AG04449 (cell line): ENCODE results near the gene C2orf76.

Source experiments
- CTCF ChIA-PET: fragments of 350-600 bp; formaldehyde crosslinking; extraction: SDS; loops from one replicate; lab custom pipeline; 2021; ENCODE audit warnings: antibody characterized with exemption; lab: Yijun Ruan, JAX
- POLR2A ChIA-PET: fragments of 400-600, 350-600 bp; formaldehyde crosslinking; extraction: SDS; loops from one replicate; lab custom pipeline; 2020; ENCODE audit warnings: antibody characterized with exemption, inconsistent platforms; lab: Yijun Ruan, JAX
- DNase-seq: peaks from one replicate; pipeline ENCODE4 v3.0.0-alpha.2; 2010; ENCODE audit warnings: low read depth, low spot score
- H3K4me3 ChIP-seq: 2 replicates; pipeline ENCODE4 v1.5.1; 2011; ENCODE audit warnings: low read depth, mild to moderate bottlenecking, control low read depth, low read length
- TF ChIP-seq, protein P1 (sequence below): IDR thresholded peaks from one replicate; pipeline ENCODE4 v1.5.1; 2011; ENCODE audit warnings: mild to moderate bottlenecking, moderate library complexity, low read length, control low read depth, inconsistent platforms; ENCODE audit not compliant: insufficient read depth; ENCODE audit errors: missing control alignments

Gene C2orf76

DNA sequence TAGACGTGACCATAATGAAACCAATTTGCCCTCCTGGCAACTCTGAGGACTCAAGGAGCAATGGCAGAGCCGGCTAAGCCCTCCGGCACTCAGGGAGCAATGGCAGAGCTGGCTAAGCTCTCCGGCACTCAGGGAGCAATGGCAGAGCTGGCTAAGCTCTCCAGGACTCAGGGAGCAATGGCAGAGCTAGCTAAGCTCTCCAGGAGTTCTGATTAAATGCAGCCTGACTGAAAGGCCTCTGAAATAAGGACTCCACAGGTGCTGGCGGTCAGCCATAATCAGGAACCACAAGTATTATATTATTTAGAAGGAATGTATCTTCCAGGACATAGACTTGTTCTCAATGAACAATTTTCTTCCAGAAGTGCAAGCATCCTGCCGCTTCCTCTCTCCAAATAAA lies 65.2 kb downstream of the C2orf76 start:
- TF ChIP-seq, protein P1, sequence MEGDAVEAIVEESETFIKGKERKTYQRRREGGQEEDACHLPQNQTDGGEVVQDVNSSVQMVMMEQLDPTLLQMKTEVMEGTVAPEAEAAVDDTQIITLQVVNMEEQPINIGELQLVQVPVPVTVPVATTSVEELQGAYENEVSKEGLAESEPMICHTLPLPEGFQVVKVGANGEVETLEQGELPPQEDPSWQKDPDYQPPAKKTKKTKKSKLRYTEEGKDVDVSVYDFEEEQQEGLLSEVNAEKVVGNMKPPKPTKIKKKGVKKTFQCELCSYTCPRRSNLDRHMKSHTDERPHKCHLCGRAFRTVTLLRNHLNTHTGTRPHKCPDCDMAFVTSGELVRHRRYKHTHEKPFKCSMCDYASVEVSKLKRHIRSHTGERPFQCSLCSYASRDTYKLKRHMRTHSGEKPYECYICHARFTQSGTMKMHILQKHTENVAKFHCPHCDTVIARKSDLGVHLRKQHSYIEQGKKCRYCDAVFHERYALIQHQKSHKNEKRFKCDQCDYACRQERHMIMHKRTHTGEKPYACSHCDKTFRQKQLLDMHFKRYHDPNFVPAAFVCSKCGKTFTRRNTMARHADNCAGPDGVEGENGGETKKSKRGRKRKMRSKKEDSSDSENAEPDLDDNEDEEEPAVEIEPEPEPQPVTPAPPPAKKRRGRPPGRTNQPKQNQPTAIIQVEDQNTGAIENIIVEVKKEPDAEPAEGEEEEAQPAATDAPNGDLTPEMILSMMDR = no peak
- ChIA-PET POLR2A (no interaction called here), CTCF (interaction anchor here (1.2 to 7.7 kb wide), 5 partner anchors 11 to 420 kb away, joined by 4 to 62 read pairs (median 8); no protein-coding TSS in a partner anchor)
- no peak for DNase-seq
- H3K4me3 ChIP-seq = no peak overlapping the region

DNA sequence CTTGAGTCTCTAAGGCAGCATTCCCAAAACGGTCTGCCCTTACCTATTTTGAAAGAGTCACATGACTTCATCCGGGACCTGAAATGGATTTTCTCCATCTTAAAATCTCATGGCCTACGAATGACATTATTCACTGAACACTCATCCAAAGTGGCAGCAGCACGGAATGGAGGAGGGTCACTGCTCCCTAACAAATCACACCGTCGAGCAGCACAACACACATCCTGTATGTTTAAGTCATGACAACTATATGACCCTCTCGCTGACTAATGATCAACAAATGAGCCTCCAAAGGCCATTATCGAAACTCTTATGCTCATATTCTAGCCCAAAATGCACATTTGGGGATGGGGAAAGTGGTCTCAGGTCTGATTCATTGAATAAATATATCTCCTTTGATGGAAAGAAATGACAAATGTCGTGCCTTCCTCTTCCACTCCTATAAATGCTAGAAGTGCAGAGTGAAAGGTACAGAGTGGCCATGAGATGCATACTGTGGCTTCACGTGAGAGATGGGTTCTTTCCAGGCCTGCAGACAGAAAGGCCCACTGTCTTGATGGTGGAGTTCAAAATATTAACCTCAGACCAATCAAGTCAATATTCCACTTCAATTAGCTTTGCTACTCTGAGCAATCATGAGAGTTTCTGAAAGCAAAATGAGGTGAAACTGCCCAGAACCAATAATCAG lies 70.8 kb downstream of the C2orf76 start:
- H3K4me3 ChIP-seq = no peak overlapping the region
- TF ChIP-seq, protein P1 = no peak
- DNase-seq = no peak
- ChIA-PET CTCF (interaction anchor here (1.1 kb wide), 1 partner anchor 77 kb away, joined by 3 read pairs; no protein-coding TSS in a partner anchor), POLR2A (no interaction called here)

DNA sequence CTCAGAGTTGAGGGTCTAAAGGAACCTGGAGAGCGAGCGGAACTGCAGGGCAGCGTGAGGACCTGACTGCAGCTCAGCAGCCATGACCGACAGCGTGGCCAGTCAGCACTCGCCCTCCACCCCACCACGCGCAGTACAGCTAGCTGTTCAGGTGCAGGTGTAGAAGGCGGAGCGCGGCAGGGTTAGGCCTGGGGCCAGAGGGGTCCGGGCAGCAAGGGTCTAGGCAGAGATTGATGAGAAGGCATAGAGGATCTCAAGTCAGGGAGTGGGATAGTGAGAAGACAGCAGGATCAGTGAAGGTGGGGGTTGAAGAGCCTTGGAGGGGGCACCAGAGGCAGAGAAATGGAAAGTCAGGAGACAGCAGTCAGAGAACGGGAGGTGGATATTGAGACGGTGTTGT lies 72.0 kb downstream of the C2orf76 start:
- TF ChIP-seq, protein P1 = no peak
- no peak overlapping the region for H3K4me3 ChIP-seq
- ChIA-PET CTCF (interaction anchor here (0.8 to 6.7 kb wide), 3 partner anchors 13 to 413 kb away, joined by 3 to 77 read pairs (median 3); no protein-coding TSS in a partner anchor), POLR2A (no interaction called here)
- DNase-seq = no peak

DNA sequence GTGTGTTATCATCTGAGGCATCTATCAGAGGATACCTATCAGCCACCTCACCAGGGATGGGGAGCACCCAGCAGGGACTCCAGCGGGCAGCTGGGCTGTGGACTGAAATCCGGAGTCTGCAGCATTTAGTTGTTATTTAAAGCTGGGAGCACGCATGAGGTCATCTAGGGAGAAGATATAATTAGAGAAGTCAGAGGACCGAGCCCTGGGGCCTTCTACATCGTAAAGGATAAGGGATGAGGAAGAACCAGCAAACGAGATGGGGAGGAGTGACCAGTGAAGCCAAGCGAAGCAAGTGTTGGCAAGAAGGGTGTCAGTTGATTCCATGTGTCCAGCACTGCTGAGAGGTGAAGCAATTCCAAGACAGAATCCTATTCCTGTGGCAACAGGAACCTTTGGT lies 72.7 kb downstream of the C2orf76 start:
- CTCF ChIA-PET = interaction anchor here (0.8 to 6.7 kb wide), 3 partner anchors 13 to 412 kb away, joined by 3 to 77 read pairs (median 3); no protein-coding TSS in a partner anchor
- no peak for DNase-seq
- POLR2A ChIA-PET = no interaction called here
- TF ChIP-seq, protein P1 = no peak
- no peak overlapping the region for H3K4me3 ChIP-seq

DNA sequence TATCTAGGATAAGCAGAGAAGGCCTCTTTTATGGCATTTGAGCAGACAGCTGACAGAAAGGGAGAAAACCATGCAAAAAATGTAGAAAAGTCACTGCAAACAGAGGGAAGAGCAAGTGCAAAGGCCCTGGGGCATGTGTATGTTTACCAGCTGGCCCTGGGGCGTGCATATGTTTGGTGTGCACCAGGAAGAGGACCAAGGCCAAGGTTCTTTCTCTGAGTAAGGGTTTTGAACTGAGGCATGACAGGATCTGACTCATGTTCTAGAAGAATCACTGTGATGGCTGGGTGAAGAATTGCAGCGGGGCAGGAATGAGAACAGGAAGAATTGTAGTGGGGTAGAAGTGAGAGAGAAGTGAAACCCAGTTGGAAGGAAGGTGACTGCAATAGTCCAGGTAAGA lies 73.4 kb downstream of the C2orf76 start:
- DNase-seq = no peak
- H3K4me3 ChIP-seq = no peak overlapping the region
- ChIA-PET POLR2A (no interaction called here), CTCF (interaction anchor here (0.8 to 6.7 kb wide), 4 partner anchors 10 to 411 kb away, joined by 3 to 122 read pairs (median 40); partner anchors contain the start of gene STEAP3)
- TF ChIP-seq, protein P1 = no peak

DNA sequence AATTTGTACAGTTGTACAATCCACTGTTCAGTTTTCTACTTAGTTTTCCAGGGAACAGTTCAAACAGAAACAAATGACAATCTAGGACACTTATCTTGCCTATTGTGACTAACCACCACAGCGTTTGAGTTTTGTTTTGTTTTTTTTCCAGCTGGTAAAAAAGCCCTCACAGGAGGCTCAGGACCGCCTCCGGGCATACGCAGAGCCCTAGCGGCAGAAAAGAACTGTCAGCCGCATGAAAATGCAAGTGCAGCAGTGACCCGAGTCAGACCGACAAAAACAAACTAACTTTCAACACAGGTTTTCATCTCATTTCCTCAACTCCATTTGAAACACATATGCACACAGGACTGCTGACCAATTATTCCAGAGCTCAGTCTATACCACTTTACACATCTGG lies 74.4 kb downstream of the C2orf76 start:
- DNase-seq = no peak
- TF ChIP-seq, protein P1 = no peak
- H3K4me3 ChIP-seq = no peak overlapping the region
- POLR2A ChIA-PET = no interaction called here
- CTCF ChIA-PET = interaction anchor here (0.9 to 6.7 kb wide), 15 partner anchors 9 to 410 kb away, joined by 3 to 122 read pairs (median 13); partner anchors contain the start of gene STEAP3
